T-helper 2 cell treated with Interferon-gamma antibody and Interleukin-4, amounts not matched to agents 100 ng/mL and 5 ng/mL, for 36 hours (primary cell): ENCODE data around the gene TMEM97. TPM values are rescaled to one million over a fixed set of nuclear protein-coding genes. Genes with fewer than 3 reads are reported as not detected.

Experiments
- intact Hi-C: fragments of 100-400 bp; cut with micrococcal nuclease; formaldehyde crosslinking; loops from one replicate; pipeline ENCODE4 v1.15.1; 2023
- total RNA-seq: library from RNA; stranded (reverse); gene quantifications from 2 replicates; pipeline ENCODE4 v1.2.3, GENCODE V29; 2022

TMEM97 gene
- total RNA-seq, 1 donor from 2014 or later = 34.4 TPM

- intact Hi-C loops = loop anchor here (10.0 kb wide), 1 partner anchor 271 kb away; the partner anchor contains the start of gene NLK
Observed at GRCh38 chr17:28315846-28316705, 2.9 kb upstream of the TMEM97 start.

DNA sequence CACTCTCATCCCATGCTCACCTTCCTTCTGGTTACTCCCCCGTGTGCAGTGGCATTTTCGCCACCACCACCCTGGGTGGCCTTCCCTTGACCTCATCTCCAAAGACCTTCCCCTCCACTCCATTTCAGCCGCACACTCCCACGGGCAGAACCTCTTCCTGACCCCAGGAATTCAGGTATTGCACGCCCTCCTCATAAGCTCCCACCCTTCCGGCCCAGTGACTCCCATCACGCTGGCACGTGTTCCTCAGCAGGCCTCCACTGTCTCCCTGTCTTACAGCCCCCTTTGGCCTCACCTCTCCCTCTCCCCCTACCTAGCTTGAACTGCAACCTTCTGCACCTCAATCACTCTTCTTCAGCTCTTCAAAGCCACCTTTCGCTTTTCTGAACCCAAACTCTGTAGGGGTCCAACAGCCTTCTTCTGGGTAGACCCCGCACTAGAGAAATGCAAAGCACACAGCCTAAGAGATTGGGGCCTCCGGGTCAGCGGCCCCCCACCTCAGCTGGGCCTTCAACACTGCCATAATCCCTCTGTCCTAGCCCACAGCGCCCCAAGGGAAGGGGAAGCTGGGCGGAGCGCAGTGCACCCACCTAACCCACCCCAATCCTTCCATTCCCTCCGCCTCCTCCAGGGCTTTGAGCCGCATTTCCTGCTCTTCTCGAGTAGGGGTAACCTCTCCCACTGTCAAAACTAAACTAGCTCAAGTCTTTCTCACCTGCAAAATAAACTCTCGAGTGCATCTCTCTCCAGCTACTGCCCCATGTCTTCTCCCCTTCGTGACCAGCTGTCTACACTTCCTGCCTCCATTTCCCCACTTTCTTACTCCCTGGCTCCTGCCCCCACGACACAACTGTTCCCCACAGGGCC is 1.7 kb upstream of the TMEM97 start:
- intact Hi-C loops = loop anchor here (10.0 kb wide), 1 partner anchor 273 kb away; the partner anchor contains the start of gene NLK

- intact Hi-C loops = loop anchor here (2.0 to 10.0 kb wide), 2 partner anchors 53 to 273 kb away; partner anchors contain the start of genes NLK, SARM1 and VTN
Observed at GRCh38 chr17:28317966-28318758, 838 bp upstream of the TMEM97 start.

DNA sequence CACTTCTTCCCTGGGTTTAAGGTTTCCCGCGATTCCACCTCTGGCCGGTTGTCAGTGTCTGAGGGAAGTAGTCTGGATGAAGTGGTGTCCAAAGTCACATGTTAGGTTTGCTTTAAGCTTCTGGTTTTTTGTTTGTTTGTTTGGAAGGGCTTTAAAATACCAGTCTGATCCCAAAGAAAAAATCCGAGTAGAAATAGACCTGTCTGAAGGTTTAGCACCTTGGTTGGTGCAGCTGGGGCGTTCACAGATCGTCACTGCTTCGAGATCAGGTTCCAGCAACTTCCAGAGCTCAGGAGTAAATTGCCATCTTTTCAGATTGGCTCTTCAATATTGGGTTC is 567 bp downstream of the TMEM97 start:
- intact Hi-C loops = loop anchor here (1.0 to 10.0 kb wide), 5 partner anchors 16 to 275 kb away; partner anchors contain the start of genes IFT20, NLK, POLDIP2 and SARM1

GRCh38 chr17:28320215-28321061 is 1.4 kb downstream of the TMEM97 start:
- intact Hi-C loops = no loop called here

GRCh38 chr17:28324267-28324745 is 5.3 kb downstream of the TMEM97 start:
- intact Hi-C loops = no loop called here

DNA sequence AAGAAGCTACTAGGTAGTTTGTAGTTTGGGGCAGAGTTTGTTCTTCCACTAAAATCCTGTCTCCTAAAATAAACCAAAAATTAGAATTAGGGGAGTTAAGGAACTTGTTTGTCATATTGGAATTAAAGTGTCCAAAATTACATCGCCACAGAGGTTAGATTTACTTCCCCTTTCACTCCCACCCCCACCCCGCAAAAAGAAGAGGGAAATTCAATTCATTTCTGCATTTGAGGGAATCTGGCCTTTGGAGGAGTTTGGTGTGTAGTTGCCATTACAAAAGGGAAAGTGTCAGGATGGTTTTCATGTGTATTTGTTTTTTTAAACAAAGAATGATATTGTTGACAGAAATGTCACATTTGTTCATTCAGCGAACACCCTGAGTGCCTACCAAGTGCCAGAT is 5.8 kb downstream of the TMEM97 start:
- intact Hi-C loops = no loop called here

GRCh38 chr17:28325211-28325610 is 6.2 kb downstream of the TMEM97 start:
- intact Hi-C loops = no loop called here

GRCh38 chr17:28326114-28326513 is 7.1 kb downstream of the TMEM97 start:
- intact Hi-C loops = no loop called here

GRCh38 chr17:28327031-28327607 is 8.1 kb downstream of the TMEM97 start:
- intact Hi-C loops = no loop called here

DNA sequence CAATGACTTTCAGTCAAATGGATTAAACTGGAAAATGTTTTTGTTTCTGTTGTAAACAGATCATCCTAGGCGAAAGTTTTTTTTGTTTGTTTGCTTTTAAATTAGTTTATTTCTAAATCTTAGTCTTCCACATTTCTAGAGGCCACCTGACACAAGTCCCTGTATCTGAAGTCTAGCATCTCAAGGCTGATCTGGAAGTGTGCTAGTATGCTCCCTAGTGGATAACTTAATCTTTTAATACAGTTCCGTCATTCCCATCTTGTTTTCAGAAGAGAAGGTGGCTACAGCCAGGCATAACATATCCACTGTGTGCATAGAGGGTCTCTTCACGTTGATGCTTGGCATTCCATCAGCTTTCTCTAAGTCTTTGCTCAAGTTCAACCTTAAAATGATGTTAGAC is 8.7 kb downstream of the TMEM97 start:
- intact Hi-C loops = no loop called here

DNA sequence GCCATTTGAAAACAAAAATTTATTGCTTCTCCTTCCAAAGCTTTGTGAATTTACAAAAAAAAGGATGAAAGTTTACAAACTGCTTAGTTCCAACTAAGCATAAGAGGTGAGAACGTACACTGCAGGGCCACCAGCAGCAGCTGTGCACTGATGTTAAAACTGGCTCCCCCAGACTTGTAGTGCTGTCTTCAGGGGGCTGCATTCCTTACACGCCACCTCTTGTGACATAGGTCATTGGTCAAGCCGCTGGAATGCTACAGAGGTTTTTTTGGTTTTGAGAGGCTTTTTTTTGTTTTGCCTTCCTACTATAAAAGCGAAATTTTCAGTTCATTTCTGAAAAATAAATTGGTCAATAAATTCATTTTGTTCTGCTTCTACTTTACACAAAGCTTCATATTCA is 9.3 kb downstream of the TMEM97 start:
- intact Hi-C loops = no loop called here

- intact Hi-C loops = loop anchor here (10.0 kb wide), 1 partner anchor 384 kb away; the partner anchor contains the start of genes PROCA1, RAB34 and RPL23A
Observed at GRCh38 chr17:28330671-28331070, 11.7 kb downstream of the TMEM97 start.

- intact Hi-C loops = loop anchor here (10.0 kb wide), 1 partner anchor 383 kb away; the partner anchor contains the start of genes PROCA1, RAB34 and RPL23A
Observed at GRCh38 chr17:28331891-28332420, 13.0 kb downstream of the TMEM97 start.

DNA sequence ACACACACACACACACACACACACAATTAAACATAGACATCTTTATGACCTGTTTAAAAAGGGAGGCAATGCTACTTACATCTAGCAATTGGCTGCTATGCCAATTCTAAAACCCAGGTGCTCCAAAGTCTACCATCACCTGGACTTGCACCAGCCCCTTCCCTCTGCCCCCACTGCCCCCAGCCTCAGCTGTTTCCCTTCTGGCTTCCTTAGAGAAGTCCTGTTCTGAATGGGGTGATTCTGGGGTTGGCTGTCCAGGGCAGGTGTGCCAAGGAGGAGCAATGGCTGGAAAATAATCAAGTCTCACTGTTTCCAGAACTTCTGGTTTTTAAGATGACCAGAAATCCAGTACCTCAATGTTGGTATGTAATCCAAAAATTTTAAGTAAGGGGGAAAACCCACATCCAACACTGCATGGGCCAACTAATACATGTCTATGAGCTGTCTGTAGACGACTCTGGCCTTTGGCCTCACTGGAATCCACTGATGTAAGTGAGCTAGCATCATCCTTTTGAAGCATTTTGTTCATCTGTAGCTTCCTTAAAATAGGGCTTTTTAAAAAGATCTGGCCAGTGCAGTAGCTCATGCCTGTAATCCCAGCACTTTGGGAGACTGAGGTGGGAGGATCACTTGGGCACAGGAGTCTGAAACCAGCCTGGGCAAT is 14.2 kb downstream of the TMEM97 start:
- intact Hi-C loops = loop anchor here (10.0 kb wide), 1 partner anchor 382 kb away; the partner anchor contains the start of genes PROCA1, RAB34 and RPL23A

DNA sequence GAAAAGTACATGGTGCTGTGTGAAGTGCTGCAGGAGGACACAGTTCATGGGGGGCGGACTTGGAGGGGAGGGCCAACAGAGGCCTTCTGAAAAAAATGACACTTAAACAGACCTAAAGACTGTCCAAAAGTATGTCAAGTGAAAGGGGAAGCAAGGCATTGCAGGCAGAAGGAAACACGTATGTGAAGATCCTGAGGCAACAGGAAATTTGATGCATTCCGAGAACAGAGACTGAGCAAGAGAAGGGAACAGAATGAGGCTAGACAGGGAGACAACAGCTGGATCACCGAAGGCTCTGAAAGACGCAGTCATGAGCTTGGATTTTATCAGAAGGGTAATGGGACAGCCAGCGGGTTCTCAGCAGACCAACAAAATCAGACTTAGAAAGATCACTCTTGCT is 15.2 kb downstream of the TMEM97 start:
- intact Hi-C loops = loop anchor here (2.0 to 10.0 kb wide), 2 partner anchors 293 to 381 kb away; partner anchors contain the start of genes PROCA1, RAB34 and RPL23A

DNA sequence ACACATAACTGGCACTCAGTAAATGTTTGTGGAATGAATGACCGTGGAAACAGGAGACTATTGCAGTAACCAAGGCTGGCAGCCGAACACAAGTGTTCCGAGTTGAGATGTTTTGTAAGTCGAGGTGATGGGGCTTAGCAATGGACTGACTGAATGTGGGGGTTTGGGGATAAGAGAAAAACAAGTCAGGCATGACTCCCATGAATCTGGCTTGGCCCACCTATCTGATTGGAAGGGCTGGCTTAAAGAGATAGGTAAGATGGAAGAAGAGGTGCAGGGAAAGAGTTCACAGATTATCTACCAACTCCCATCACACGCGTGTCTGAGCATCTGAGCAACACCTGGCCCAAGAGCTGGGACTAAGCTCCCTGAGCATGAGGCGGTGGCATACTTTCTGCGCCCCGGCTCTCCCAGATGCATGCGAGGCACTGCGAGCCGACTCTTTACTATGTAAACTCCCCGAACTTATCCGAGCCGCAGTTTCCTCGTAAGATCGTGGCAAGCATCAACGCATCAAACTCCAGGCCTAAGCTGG is 15.7 kb downstream of the TMEM97 start:
- intact Hi-C loops = loop anchor here (1.0 to 10.0 kb wide), 5 partner anchors 15 to 527 kb away; partner anchors contain the start of genes POLDIP2, PROCA1, RAB34 and RPL23A
